ENCODE results near the gene NRDC.

Gene NRDC

DNA sequence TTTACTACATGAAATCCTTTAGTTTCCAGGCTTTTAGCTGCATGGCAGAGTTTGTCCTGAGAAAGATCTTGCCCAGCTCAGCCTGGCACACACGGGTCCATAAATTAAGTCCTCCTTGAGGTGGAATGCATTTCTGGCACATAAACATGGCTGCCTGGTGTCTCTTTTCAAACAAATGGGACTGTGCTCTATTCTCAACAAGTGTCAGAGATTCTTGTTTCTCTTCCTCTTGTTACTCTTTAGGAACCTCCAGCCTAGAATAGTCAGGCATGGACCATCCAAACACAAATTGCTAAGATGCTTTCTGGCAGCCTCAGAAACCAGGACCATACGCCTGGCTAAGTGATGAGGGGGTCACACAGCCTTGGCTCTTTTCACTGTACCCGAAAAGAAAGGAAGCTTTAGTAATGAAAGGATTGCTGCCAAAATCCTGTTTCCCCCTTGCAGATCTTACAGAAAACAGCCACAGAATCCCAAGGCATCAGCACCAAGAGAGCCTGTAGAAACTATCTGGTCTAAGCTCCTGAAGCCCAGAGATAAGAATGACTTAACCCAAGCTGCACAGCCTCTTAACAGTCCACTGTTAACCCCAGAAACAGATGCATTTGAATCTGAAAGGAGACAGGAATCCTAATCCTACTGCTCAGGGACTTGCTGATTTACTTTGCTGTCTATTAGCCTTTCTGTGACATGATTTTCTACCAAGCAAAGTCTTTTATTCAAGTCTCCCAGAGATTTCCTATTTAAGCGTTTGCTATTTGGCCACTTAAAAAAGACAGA is 31.9 kb upstream of the NRDC start:
- no peaks in the 10 kb centered on the region for H3K79me2 ChIP-seq (ENCODE audit: control insufficient read depth, low read length)
- H3F3A ChIP-seq (ENCODE audit: control insufficient read depth, insufficient read depth) = peaks cover 2% of the 10 kb centered on the region; the same call in 1 of the 2 replicates
- no peak overlapping the region for H3K4me3 ChIP-seq (ENCODE audit: low read length)
- H3K9me3 ChIP-seq (ENCODE audit: control insufficient read depth, insufficient read depth, low read length) = peaks cover 4% of the 10 kb centered on the region; the same call in 1 of the 2 replicates
- H3K4me2 ChIP-seq (ENCODE audit: low read length) = no peak overlapping the region
- H4K20me1 ChIP-seq (ENCODE audit: control insufficient read depth, insufficient read depth, low read depth, low read length) = no peaks in the 10 kb centered on the region
- H3K9me2 ChIP-seq (replicated peaks; ENCODE audit: control insufficient read depth, low read length) = no peaks in the 10 kb centered on the region
- no peaks in the 10 kb centered on the region for H3K36me3 ChIP-seq (ENCODE audit: control insufficient read depth, low read length)
- peaks cover 5% of the 10 kb centered on the region; the same call in 1 of the 2 replicates for H3K4me1 ChIP-seq (ENCODE audit: control insufficient read depth, low read length)
- H3K27me3 ChIP-seq (ENCODE audit: control insufficient read depth, low read length) = peaks cover 17% of the 10 kb centered on the region
- no peak overlapping the region for H3K27ac ChIP-seq (ENCODE audit: low read depth, low read length)
- TF ChIP-seq, protein P1, sequence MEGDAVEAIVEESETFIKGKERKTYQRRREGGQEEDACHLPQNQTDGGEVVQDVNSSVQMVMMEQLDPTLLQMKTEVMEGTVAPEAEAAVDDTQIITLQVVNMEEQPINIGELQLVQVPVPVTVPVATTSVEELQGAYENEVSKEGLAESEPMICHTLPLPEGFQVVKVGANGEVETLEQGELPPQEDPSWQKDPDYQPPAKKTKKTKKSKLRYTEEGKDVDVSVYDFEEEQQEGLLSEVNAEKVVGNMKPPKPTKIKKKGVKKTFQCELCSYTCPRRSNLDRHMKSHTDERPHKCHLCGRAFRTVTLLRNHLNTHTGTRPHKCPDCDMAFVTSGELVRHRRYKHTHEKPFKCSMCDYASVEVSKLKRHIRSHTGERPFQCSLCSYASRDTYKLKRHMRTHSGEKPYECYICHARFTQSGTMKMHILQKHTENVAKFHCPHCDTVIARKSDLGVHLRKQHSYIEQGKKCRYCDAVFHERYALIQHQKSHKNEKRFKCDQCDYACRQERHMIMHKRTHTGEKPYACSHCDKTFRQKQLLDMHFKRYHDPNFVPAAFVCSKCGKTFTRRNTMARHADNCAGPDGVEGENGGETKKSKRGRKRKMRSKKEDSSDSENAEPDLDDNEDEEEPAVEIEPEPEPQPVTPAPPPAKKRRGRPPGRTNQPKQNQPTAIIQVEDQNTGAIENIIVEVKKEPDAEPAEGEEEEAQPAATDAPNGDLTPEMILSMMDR (IDR thresholded peaks at IDR 0.05; ENCODE audit: low read depth, low read length, poor library complexity, severe bottlenecking) = no peak
- TF ChIP-seq EZH2phosphoT487 (IDR thresholded peaks at IDR 0.05; ENCODE audit: borderline replicate concordance, low read length) = no peak

GRCh38 chr1:51908499-51908898 is 30.0 kb upstream of the NRDC start:
- Histone ChIP-seq H3K36me3 (ENCODE audit: control insufficient read depth, low read length) (no peaks in the 10 kb centered on the region), H3K79me2 (ENCODE audit: control insufficient read depth, low read length) (no peaks in the 10 kb centered on the region), H3K4me2 (ENCODE audit: low read length) (no peak overlapping the region), H3K27me3 (ENCODE audit: control insufficient read depth, low read length) (peaks cover 10% of the 10 kb centered on the region; the same call in 1 of the 2 replicates), H3K27ac (ENCODE audit: low read depth, low read length) (no peak overlapping the region), H4K20me1 (ENCODE audit: control insufficient read depth, insufficient read depth, low read depth, low read length) (no peaks in the 10 kb centered on the region), H3F3A (ENCODE audit: control insufficient read depth, insufficient read depth) (peaks cover 2% of the 10 kb centered on the region; the same call in 1 of the 2 replicates), H3K4me1 (ENCODE audit: control insufficient read depth, low read length) (peaks cover 5% of the 10 kb centered on the region; the same call in 1 of the 2 replicates), H3K9me2 (replicated peaks; ENCODE audit: control insufficient read depth, low read length) (no peaks in the 10 kb centered on the region), H3K4me3 (ENCODE audit: low read length) (no peak overlapping the region), H3K9me3 (ENCODE audit: control insufficient read depth, insufficient read depth, low read length) (peaks cover 4% of the 10 kb centered on the region; the same call in 1 of the 2 replicates)
- TF ChIP-seq, protein P1 (IDR thresholded peaks at IDR 0.05; ENCODE audit: low read depth, low read length, poor library complexity, severe bottlenecking) = no peak
- TF ChIP-seq EZH2phosphoT487 (IDR thresholded peaks at IDR 0.05; ENCODE audit: borderline replicate concordance, low read length) = no peak

GRCh38 chr1:51907079-51907702 is 28.7 kb upstream of the NRDC start:
- H3K9me3 ChIP-seq (ENCODE audit: control insufficient read depth, insufficient read depth, low read length) = peaks cover 4% of the 10 kb centered on the region; the same call in 1 of the 2 replicates
- TF ChIP-seq, protein P1 (IDR thresholded peaks at IDR 0.05; ENCODE audit: low read depth, low read length, poor library complexity, severe bottlenecking) = no peak
- TF ChIP-seq EZH2phosphoT487 (IDR thresholded peaks at IDR 0.05; ENCODE audit: borderline replicate concordance, low read length) = no peak
- no peak overlapping the region for H3K27ac ChIP-seq (ENCODE audit: low read depth, low read length)
- no peaks in the 10 kb centered on the region for H3K79me2 ChIP-seq (ENCODE audit: control insufficient read depth, low read length)
- no peak overlapping the region for H3K4me3 ChIP-seq (ENCODE audit: low read length)
- peaks cover 2% of the 10 kb centered on the region; the same call in 1 of the 2 replicates for H3F3A ChIP-seq (ENCODE audit: control insufficient read depth, insufficient read depth)
- H4K20me1 ChIP-seq (ENCODE audit: control insufficient read depth, insufficient read depth, low read depth, low read length) = no peaks in the 10 kb centered on the region
- peaks cover 16% of the 10 kb centered on the region; the same call in 1 of the 2 replicates for H3K27me3 ChIP-seq (ENCODE audit: control insufficient read depth, low read length)
- no peaks in the 10 kb centered on the region for H3K9me2 ChIP-seq (replicated peaks; ENCODE audit: control insufficient read depth, low read length)
- no peak overlapping the region for H3K4me2 ChIP-seq (ENCODE audit: low read length)
- peaks cover 5% of the 10 kb centered on the region; the same call in 1 of the 2 replicates for H3K4me1 ChIP-seq (ENCODE audit: control insufficient read depth, low read length)
- H3K36me3 ChIP-seq (ENCODE audit: control insufficient read depth, low read length) = no peaks in the 10 kb centered on the region

Measured in DOHH2 (cell line).